HepG2 (cell line): ENCODE results near the gene MARCHF11. TPM values are rescaled to one million over a fixed set of nuclear protein-coding genes. Genes with fewer than 3 reads are reported as not detected.

Source experiments
- AHR ChIP-seq: IDR thresholded peaks from 2 replicates; pipeline ENCODE4 v1.6.1; 2018; ENCODE audit warnings: missing genetic modification reagents, missing compliant biosample characterization
- ARHGAP35 ChIP-seq: sonication (generic); formaldehyde crosslinking; IDR thresholded peaks from 2 replicates; pipeline ENCODE4 v1.9.0; 2022; ENCODE audit warnings: mild to moderate bottlenecking, inconsistent platforms, moderate library complexity, missing genetic modification reagents, borderline replicate concordance
- CBX5 ChIP-seq: sonication (generic); formaldehyde crosslinking; IDR thresholded peaks from 2 replicates; pipeline ENCODE4 v1.4.0; 2020; ENCODE audit warnings: missing genetic modification reagents, borderline replicate concordance
- CERS6 ChIP-seq: sonication (generic); formaldehyde crosslinking; IDR thresholded peaks from 2 replicates; pipeline ENCODE4 v1.5.0; 2020; ENCODE audit warnings: missing genetic modification reagents
- ETS1 ChIP-seq: sonication (generic); formaldehyde crosslinking; IDR thresholded peaks from 2 replicates; pipeline ENCODE4 v1.4.0; 2020; ENCODE audit warnings: missing genetic modification reagents
- FUBP1 ChIP-seq: sonication (generic); formaldehyde crosslinking; IDR thresholded peaks from 2 replicates; pipeline ENCODE4 v1.5.1; 2020; ENCODE audit warnings: missing genetic modification reagents, mild to moderate bottlenecking, borderline replicate concordance
- HOMEZ ChIP-seq: IDR thresholded peaks from 2 replicates; pipeline ENCODE4 v1.6.1; 2016; ENCODE audit warnings: low read depth
- HOXA3 ChIP-seq: sonication (generic); formaldehyde crosslinking; IDR thresholded peaks from 2 replicates; pipeline ENCODE4 v1.5.0; 2020; ENCODE audit warnings: missing genetic modification reagents
- KAT7 ChIP-seq: IDR thresholded peaks from 2 replicates; pipeline ENCODE4 v1.6.1; 2018; ENCODE audit warnings: borderline replicate concordance, missing compliant biosample characterization
- MTA1 ChIP-seq: sonication (generic); formaldehyde crosslinking; IDR thresholded peaks from 2 replicates; pipeline ENCODE4 v1.4.0; 2020; ENCODE audit warnings: missing genetic modification reagents, mild to moderate bottlenecking, borderline replicate concordance
- MYC ChIP-seq: sonication (generic); formaldehyde crosslinking; IDR thresholded peaks from 2 replicates; pipeline ENCODE4 v1.9.0; 2021; ENCODE audit warnings: missing genetic modification reagents, borderline replicate concordance
- ONECUT2 ChIP-seq: sonication (generic); formaldehyde crosslinking; IDR thresholded peaks from 2 replicates; pipeline ENCODE4 v1.4.0; 2020; ENCODE audit warnings: missing genetic modification reagents
- RARG ChIP-seq: sonication (generic); formaldehyde crosslinking; IDR thresholded peaks from 2 replicates; pipeline ENCODE4 v1.4.0; 2020; ENCODE audit warnings: low read depth, mild to moderate bottlenecking, missing genetic modification reagents
- RBAK ChIP-seq: sonication (generic); formaldehyde crosslinking; IDR thresholded peaks from 2 replicates; pipeline ENCODE4 v1.5.1; 2020; ENCODE audit warnings: mild to moderate bottlenecking, missing genetic modification reagents
- SALL1 ChIP-seq: sonication (generic); formaldehyde crosslinking; IDR thresholded peaks from 2 replicates; pipeline ENCODE4 v1.8.0; 2022; ENCODE audit warnings: mild to moderate bottlenecking, missing genetic modification reagents
- TFDP1 ChIP-seq: IDR thresholded peaks from 2 replicates; pipeline ENCODE4 v1.6.1; 2016; ENCODE audit warnings: missing compliant biosample characterization, missing genetic modification reagents, borderline replicate concordance
- WIZ ChIP-seq: sonication (generic); formaldehyde crosslinking; IDR thresholded peaks from 2 replicates; pipeline ENCODE4 v1.5.1; 2020; ENCODE audit warnings: mild to moderate bottlenecking, missing genetic modification reagents
- ZMYM2 ChIP-seq: sonication (generic); formaldehyde crosslinking; IDR thresholded peaks from 2 replicates; pipeline ENCODE4 v1.8.0; 2022; ENCODE audit warnings: mild to moderate bottlenecking, missing genetic modification reagents
- ZNF354B ChIP-seq: sonication (generic); formaldehyde crosslinking; IDR thresholded peaks from 2 replicates; pipeline ENCODE4 v1.8.0; 2022; ENCODE audit warnings: mild to moderate bottlenecking, missing genetic modification reagents
- ZNF530 ChIP-seq: sonication (generic); formaldehyde crosslinking; IDR thresholded peaks from 2 replicates; pipeline ENCODE4 v1.5.0; 2020; ENCODE audit warnings: low read depth, mild to moderate bottlenecking, missing genetic modification reagents
- ZNF589 ChIP-seq: sonication (generic); formaldehyde crosslinking; conservative IDR thresholded peaks from 2 replicates; pipeline ENCODE4 v1.8.0; 2022; ENCODE audit warnings: mild to moderate bottlenecking, moderate library complexity, missing genetic modification reagents
- ZNF747 ChIP-seq: sonication (generic); formaldehyde crosslinking; IDR thresholded peaks from 2 replicates; pipeline ENCODE4 v1.8.1; 2023; ENCODE audit warnings: missing genetic modification reagents, mild to moderate bottlenecking, borderline replicate concordance
- ZNF850 ChIP-seq: sonication (generic); formaldehyde crosslinking; conservative IDR thresholded peaks from 2 replicates; pipeline ENCODE4 v1.9.0; 2021; ENCODE audit warnings: mild to moderate bottlenecking, missing genetic modification reagents
- polyA plus RNA-seq, 8 experiments: library from polyadenylated mRNA; depleted of rRNA in 3 of 8; stranded (reverse) in 7 of 8; unstranded in 1 of 8; fragments of >200 nt; fragmentation: Illumina TruSeq in 4 of 8; extraction: Trizol in 4 of 8; gene quantifications; 2 replicates each; pipeline versions ENCODE4 v1.2.1 to v1.2.3, GENCODE V29; 2011 to 2016; ENCODE audit warnings: low read depth in 4 of 8, missing spikeins in 1 of 8, mixed read lengths in 1 of 8; ENCODE audit not compliant: insufficient read depth in 1 of 8
- total RNA-seq, 5 experiments: library from RNA; depleted of rRNA; stranded (reverse); fragments of >200 nt; fragmentation: Illumina TruSeq; extraction: Trizol; gene quantifications; 2 replicates each; pipeline ENCODE4 v1.2.3, GENCODE V29; 2016; ENCODE audit warnings: low read depth in 1 of 5

MARCHF11 gene
- total and polyA plus RNA-seq, 2 of the 13 experiments (the other 11 are each of a cell fraction or from before 2014, with no cell fraction given) = not detected

- TF ChIP-seq CBX5 (CRISPR knock-in tag) (0 out of 2 replicates have a peak, but pooled peaks have one; percentile 48), ETS1 (CRISPR knock-in tag) (no peak), RBAK (no peak), ZNF354B (CRISPR knock-in tag) (no peak), ARHGAP35 (CRISPR knock-in tag) (peak; percentile 37; the same call in 1 of the 2 replicates), ZNF589 (CRISPR knock-in tag) (no peak), ZNF747 (CRISPR knock-in tag) (no peak), ONECUT2 (CRISPR knock-in tag) (no peak), ZNF530 (CRISPR knock-in tag) (no peak), ZNF850 (CRISPR knock-in tag) (no peak), ZMYM2 (no peak), MTA1 (CRISPR knock-in tag) (no peak), CERS6 (no peak), MYC (CRISPR knock-in tag) (no peak), HOXA3 (CRISPR knock-in tag) (0 out of 2 replicates have a peak, but pooled peaks have one; percentile 25), KAT7 (CRISPR knock-in tag) (no peak), FUBP1 (CRISPR knock-in tag) (no peak), AHR (0 out of 2 replicates have a peak, but pooled peaks have one; percentile 78), TFDP1 (no peak), RARG (CRISPR knock-in tag) (no peak), HOMEZ (CRISPR knock-in tag) (no peak), WIZ (CRISPR knock-in tag) (peak; percentile 82; the same call in 1 of the 2 replicates), SALL1 (peak; percentile 60; the same call in 1 of the 2 replicates)
Observed at GRCh38 chr5:16178745-16179372, 732 bp downstream of the MARCHF11 start (continued).
